Upper lobe of left lung (tissue), 4 donors: ENCODE data around the gene TNFRSF9.

Experiments
- CTCF ChIP-seq, 6 experiments: fragments of 450-650 bp in 4 of 6; fragments of 200-600 bp in 2 of 6; sonication (generic) in 2 of 6; IDR thresholded peaks; one replicate each; pipeline ENCODE4 v1.5.1; 2016 to 2019; ENCODE audit warnings: antibody characterized with exemption in 6 of 6
- EP300 ChIP-seq, 4 donors: sonication (generic); formaldehyde crosslinking; IDR thresholded peaks; one replicate each; pipeline ENCODE4 v1.5.1; 2017; ENCODE audit warnings: antibody characterized with exemption in 4 of 4, control low read depth in 2 of 4
- POLR2AphosphoS5 ChIP-seq, 2 donors: sonication (generic); formaldehyde crosslinking; IDR thresholded peaks; one replicate each; pipeline ENCODE4 v1.5.1; 2017; ENCODE audit warnings: antibody characterized with exemption in 2 of 2

- TF ChIP-seq CTCF (IDR thresholded peaks at IDR 0.05) = no peak
- no peak for TF ChIP-seq POLR2AphosphoS5 (IDR thresholded peaks at IDR 0.05)
- TF ChIP-seq EP300 (IDR thresholded peaks at IDR 0.05) = no peak
These were observed 35.4 kb downstream of the TNFRSF9 start for GRCh38 chr1:7905262-7905661.
